Activated CD4-positive, alpha-beta T cell treated with anti-CD3 and anti-CD28 coated beads, Interleukin-2, amount 10 ng/mL, durations not matched to agents 24 days and 14 days (primary cell): ENCODE measurements around the gene EPHA3. TPM values are rescaled to one million over a fixed set of nuclear protein-coding genes. Genes with fewer than 3 reads are reported as not detected.
"Not testable (repeated sequence)": the region's sequence is repeated elsewhere in the genome, so short reads cannot be mapped to it uniquely, and the experiment has no call there.

ENCODE experiments used
- DNase-seq: peaks from one replicate; pipeline ENCODE4 v3.0.0; 2022
- H3K27ac Mint-ChIP-seq: one replicate; pipeline ENCODE4 v1.8.0; 2022; ENCODE audit warnings: mild to moderate bottlenecking, mixed read lengths
- H3K27me3 Mint-ChIP-seq: one replicate; pipeline ENCODE4 v1.8.0; 2022; ENCODE audit warnings: mixed read lengths
- H3K36me3 Mint-ChIP-seq: one replicate; pipeline ENCODE4 v1.8.0; 2022; ENCODE audit warnings: low read depth, mild to moderate bottlenecking, mixed read lengths
- H3K4me1 Mint-ChIP-seq: one replicate; pipeline ENCODE4 v1.8.0; 2021; ENCODE audit warnings: mixed read lengths
- H3K4me3 Mint-ChIP-seq: one replicate; pipeline ENCODE4 v1.8.0; 2022; ENCODE audit warnings: mild to moderate bottlenecking, moderate library complexity, mixed read lengths
- H3K9me3 Mint-ChIP-seq: one replicate; pipeline ENCODE4 v1.8.0; 2021; ENCODE audit warnings: mixed read lengths
- intact Hi-C: fragments of 100-400 bp; cut with micrococcal nuclease; formaldehyde crosslinking; loops from one replicate; pipeline ENCODE4 v1.15.1; 2023
- total RNA-seq: library from RNA; stranded (reverse); gene quantifications from 2 replicates; pipeline ENCODE4 v1.2.3, GENCODE V29; 2022

EPHA3 gene
- total RNA-seq, 1 donor from 2014 or later = not detected

- H3K4me3 Mint-ChIP-seq, H3K36me3 Mint-ChIP-seq, H3K27me3 Mint-ChIP-seq, H3K4me1 Mint-ChIP-seq, intact Hi-C loops, DNase-seq, H3K27ac Mint-ChIP-seq, H3K9me3 Mint-ChIP-seq: not testable (repeated sequence)
Observed at GRCh38 chr3:89350935-89351334, 243.5 kb downstream of the EPHA3 start.

- no peaks in the 10 kb centered on the region for H3K27me3 Mint-ChIP-seq
- no peaks in the 10 kb centered on the region for H3K36me3 Mint-ChIP-seq
- no peaks in the 10 kb centered on the region for H3K4me1 Mint-ChIP-seq
- DNase-seq = no peak
- no peak overlapping the region for H3K27ac Mint-ChIP-seq
- intact Hi-C loops = no loop called here
- no peak overlapping the region for H3K4me3 Mint-ChIP-seq
- no peaks in the 10 kb centered on the region for H3K9me3 Mint-ChIP-seq
Observed at GRCh38 chr3:89353465-89353864, 246.0 kb downstream of the EPHA3 start.

- no peak overlapping the region for H3K27ac Mint-ChIP-seq
- no peak overlapping the region for H3K4me3 Mint-ChIP-seq
- no peaks in the 10 kb centered on the region for H3K36me3 Mint-ChIP-seq
Observed at GRCh38 chr3:89358281-89358680, 250.9 kb downstream of the EPHA3 start.

GRCh38 chr3:89360156-89360555 is 252.7 kb downstream of the EPHA3 start:
- intact Hi-C loops = no loop called here
- Mint-ChIP-seq H3K9me3 (no peaks in the 10 kb centered on the region), H3K4me3 (no peak overlapping the region), H3K27ac (no peak overlapping the region), H3K27me3 (no peaks in the 10 kb centered on the region), H3K36me3 (no peaks in the 10 kb centered on the region), H3K4me1 (no peaks in the 10 kb centered on the region)
- DNase-seq = no peak

More at GRCh38 chr3:89358281-89358680, 250.9 kb downstream of the EPHA3 start:
- no peaks in the 10 kb centered on the region for H3K9me3 Mint-ChIP-seq
- no peaks in the 10 kb centered on the region for H3K27me3 Mint-ChIP-seq
- H3K4me1 Mint-ChIP-seq = no peaks in the 10 kb centered on the region
- no peak for DNase-seq
- intact Hi-C loops = no loop called here

- H3K4me3 Mint-ChIP-seq = no peak overlapping the region
- no peaks in the 10 kb centered on the region for H3K27me3 Mint-ChIP-seq
- DNase-seq = no peak
- intact Hi-C loops = no loop called here
- peaks cover 4% of the 10 kb centered on the region for H3K9me3 Mint-ChIP-seq
- H3K27ac Mint-ChIP-seq = no peak overlapping the region
- H3K4me1 Mint-ChIP-seq = no peaks in the 10 kb centered on the region
- no peaks in the 10 kb centered on the region for H3K36me3 Mint-ChIP-seq
Observed at GRCh38 chr3:89362496-89362895, 255.1 kb downstream of the EPHA3 start.

GRCh38 chr3:89363171-89363570 is 255.8 kb downstream of the EPHA3 start:
- H3K9me3 Mint-ChIP-seq = peaks cover 4% of the 10 kb centered on the region
- no peaks in the 10 kb centered on the region for H3K27me3 Mint-ChIP-seq
- no peaks in the 10 kb centered on the region for H3K4me1 Mint-ChIP-seq
- no peak overlapping the region for H3K4me3 Mint-ChIP-seq
- intact Hi-C loops = no loop called here
- H3K36me3 Mint-ChIP-seq = no peaks in the 10 kb centered on the region
- no peak for DNase-seq
- no peak overlapping the region for H3K27ac Mint-ChIP-seq

GRCh38 chr3:89364314-89364713 is 256.9 kb downstream of the EPHA3 start:
- H3K4me1 Mint-ChIP-seq = no peaks in the 10 kb centered on the region
- H3K36me3 Mint-ChIP-seq = no peaks in the 10 kb centered on the region
- no peak overlapping the region for H3K4me3 Mint-ChIP-seq
- no peaks in the 10 kb centered on the region for H3K27me3 Mint-ChIP-seq
- DNase-seq = no peak
- intact Hi-C loops = no loop called here
- no peak overlapping the region for H3K27ac Mint-ChIP-seq
- H3K9me3 Mint-ChIP-seq = peaks cover 4% of the 10 kb centered on the region

- Mint-ChIP-seq H3K4me3 (no peak overlapping the region), H3K36me3 (no peaks in the 10 kb centered on the region), H3K9me3 (peaks cover 4% of the 10 kb centered on the region), H3K27ac (no peak overlapping the region), H3K27me3 (no peaks in the 10 kb centered on the region), H3K4me1 (no peaks in the 10 kb centered on the region)
- intact Hi-C loops = no loop called here
- DNase-seq = no peak
Observed at GRCh38 chr3:89367166-89367565, 259.7 kb downstream of the EPHA3 start.

- no peaks in the 10 kb centered on the region for H3K27me3 Mint-ChIP-seq
- no peak overlapping the region for H3K27ac Mint-ChIP-seq
- H3K4me1 Mint-ChIP-seq = no peaks in the 10 kb centered on the region
- intact Hi-C loops = no loop called here
- no peak overlapping the region for H3K4me3 Mint-ChIP-seq
- H3K36me3 Mint-ChIP-seq = no peaks in the 10 kb centered on the region
- no peak for DNase-seq
- H3K9me3 Mint-ChIP-seq = peaks cover 4% of the 10 kb centered on the region
Observed at GRCh38 chr3:89368846-89369245, 261.4 kb downstream of the EPHA3 start.

- Mint-ChIP-seq H3K4me1 (no peaks in the 10 kb centered on the region), H3K36me3 (no peaks in the 10 kb centered on the region), H3K27me3 (no peaks in the 10 kb centered on the region), H3K4me3 (no peak overlapping the region), H3K9me3 (no peaks in the 10 kb centered on the region), H3K27ac (no peak overlapping the region)
- intact Hi-C loops = no loop called here
- no peak for DNase-seq
Observed at GRCh38 chr3:89372456-89372855, 265.0 kb downstream of the EPHA3 start.

GRCh38 chr3:89373434-89373833 is 266.0 kb downstream of the EPHA3 start:
- no peaks in the 10 kb centered on the region for H3K4me1 Mint-ChIP-seq
- no peak overlapping the region for H3K4me3 Mint-ChIP-seq
- H3K9me3 Mint-ChIP-seq = no peaks in the 10 kb centered on the region
- no peak for DNase-seq
- H3K27ac Mint-ChIP-seq = no peak overlapping the region
- intact Hi-C loops = no loop called here
- no peaks in the 10 kb centered on the region for H3K36me3 Mint-ChIP-seq
- H3K27me3 Mint-ChIP-seq = no peaks in the 10 kb centered on the region

GRCh38 chr3:89375451-89375850 is 268.0 kb downstream of the EPHA3 start:
- H3K4me1 Mint-ChIP-seq = no peaks in the 10 kb centered on the region

GRCh38 chr3:89380016-89380415 is 272.6 kb downstream of the EPHA3 start:
- H3K27ac Mint-ChIP-seq = no peak overlapping the region

More at GRCh38 chr3:89375451-89375850, 268.0 kb downstream of the EPHA3 start:
- Mint-ChIP-seq H3K4me3 (no peak overlapping the region), H3K36me3 (no peaks in the 10 kb centered on the region), H3K9me3 (no peaks in the 10 kb centered on the region), H3K27me3 (no peaks in the 10 kb centered on the region), H3K27ac (no peak overlapping the region)
- DNase-seq = no peak
- intact Hi-C loops = no loop called here

GRCh38 chr3:89392991-89393390 is 285.6 kb downstream of the EPHA3 start:
- no peak overlapping the region for H3K27ac Mint-ChIP-seq
- no peaks in the 10 kb centered on the region for H3K27me3 Mint-ChIP-seq
- intact Hi-C loops = no loop called here
- no peaks in the 10 kb centered on the region for H3K36me3 Mint-ChIP-seq
- H3K9me3 Mint-ChIP-seq = peaks cover 3% of the 10 kb centered on the region
- no peak for DNase-seq
- H3K4me3 Mint-ChIP-seq = no peak overlapping the region
- no peaks in the 10 kb centered on the region for H3K4me1 Mint-ChIP-seq

More at GRCh38 chr3:89380016-89380415, 272.6 kb downstream of the EPHA3 start:
- no peaks in the 10 kb centered on the region for H3K36me3 Mint-ChIP-seq
- no peaks in the 10 kb centered on the region for H3K27me3 Mint-ChIP-seq
- DNase-seq = no peak
- no peaks in the 10 kb centered on the region for H3K4me1 Mint-ChIP-seq
- intact Hi-C loops = no loop called here
- no peaks in the 10 kb centered on the region for H3K9me3 Mint-ChIP-seq
- H3K4me3 Mint-ChIP-seq = no peak overlapping the region

- H3K36me3 Mint-ChIP-seq = no peaks in the 10 kb centered on the region
- intact Hi-C loops = no loop called here
- no peaks in the 10 kb centered on the region for H3K4me1 Mint-ChIP-seq
Observed at GRCh38 chr3:89395456-89395855, 288.0 kb downstream of the EPHA3 start.

More at GRCh38 chr3:89395456-89395855, 288.0 kb downstream of the EPHA3 start:
- H3K27me3 Mint-ChIP-seq = no peaks in the 10 kb centered on the region
- H3K27ac Mint-ChIP-seq = no peak overlapping the region
- no peak overlapping the region for H3K4me3 Mint-ChIP-seq
- no peaks in the 10 kb centered on the region for H3K9me3 Mint-ChIP-seq
- no peak for DNase-seq
